K562 (cell line): ENCODE data around the gene WDR44. TPM values are rescaled to one million over a fixed set of nuclear protein-coding genes. Genes with fewer than 3 reads are reported as not detected.

Experiments used
- BDP1 ChIP-seq: IDR thresholded peaks from 3 replicates; pipeline ENCODE4 v1.6.1; 2011; ENCODE audit not compliant: insufficient read length, insufficient read depth
- BRD9 ChIP-seq: fragments of 450-650 bp; IDR thresholded peaks from 2 replicates; pipeline ENCODE4 v1.6.1; 2018; ENCODE audit warnings: low read depth; ENCODE audit not compliant: partially characterized antibody
- CBFA2T2 ChIP-seq: fragments of 450-650 bp; conservative IDR thresholded peaks from 2 replicates; pipeline ENCODE4 v1.6.1; 2017; ENCODE audit warnings: mild to moderate bottlenecking
- CBFA2T3 ChIP-seq: fragments of 450-650 bp; IDR thresholded peaks from 2 replicates; pipeline ENCODE4 v1.6.1; 2017
- CC2D1A ChIP-seq: fragments of 450-650 bp; IDR thresholded peaks from 2 replicates; pipeline ENCODE4 v1.6.1; 2017; ENCODE audit warnings: mild to moderate bottlenecking
- CTBP1 ChIP-seq: fragments of 450-650 bp; IDR thresholded peaks from 2 replicates; pipeline ENCODE4 v1.6.1; 2016; ENCODE audit warnings: borderline replicate concordance
- EP300 ChIP-seq: IDR thresholded peaks from 2 replicates; pipeline ENCODE4 v1.6.1; 2012; ENCODE audit warnings: low read length, improper control_type of control experiment
- EP400 ChIP-seq: fragments of 450-650 bp; IDR thresholded peaks from 2 replicates; pipeline ENCODE4 v1.6.1; 2017; ENCODE audit warnings: antibody characterized with exemption, mild to moderate bottlenecking, moderate library complexity
- ETV5 ChIP-seq: sonication (generic); formaldehyde crosslinking; IDR thresholded peaks from 2 replicates; pipeline ENCODE4 v1.4.0; 2020; ENCODE audit warnings: low read depth, mild to moderate bottlenecking, missing genetic modification reagents
- FOXM1 ChIP-seq, 2 experiments: fragments of 450-650 bp in 1 of 2; sonication (generic) in 1 of 2; formaldehyde crosslinking in 1 of 2; IDR thresholded peaks; 2 replicates each; pipeline versions ENCODE4 v1.6.1 to v1.9.0; 2017 to 2022; ENCODE audit warnings: low read depth in 2 of 2, mild to moderate bottlenecking in 2 of 2, missing genetic modification reagents in 1 of 2, moderate library complexity in 1 of 2
- HDAC1 ChIP-seq, 2 experiments: fragments of 450-650 bp; IDR thresholded peaks; 2 replicates each; pipeline ENCODE4 v1.6.1; 2016 to 2017; ENCODE audit warnings: inconsistent platforms in 1 of 2, mild to moderate bottlenecking in 1 of 2, moderate library complexity in 1 of 2
- MBD1 ChIP-seq: fragments of 250-450 bp; sonication (Bioruptor Pico); IDR thresholded peaks from 2 replicates; pipeline ENCODE4 v1.8.0; 2022; ENCODE audit warnings: inconsistent platforms
- MEIS2 ChIP-seq: fragments of 450-650 bp; IDR thresholded peaks from 2 replicates; pipeline ENCODE4 v1.6.1; 2014; ENCODE audit warnings: mild to moderate bottlenecking; ENCODE audit not compliant: partially characterized antibody
- NCOR1 ChIP-seq: fragments of 450-650 bp; IDR thresholded peaks from 2 replicates; pipeline ENCODE4 v1.6.1; 2016; ENCODE audit warnings: mild to moderate bottlenecking, moderate library complexity
- PKNOX1 ChIP-seq: fragments of 450-650 bp; IDR thresholded peaks from 2 replicates; pipeline ENCODE4 v1.6.1; 2016
- SMARCE1 ChIP-seq: fragments of 450-650 bp; IDR thresholded peaks from 2 replicates; pipeline ENCODE4 v1.7.1; 2016; ENCODE audit warnings: mild to moderate bottlenecking
- THRAP3 ChIP-seq: fragments of 450-650 bp; IDR thresholded peaks from 2 replicates; pipeline ENCODE4 v1.6.1; 2016; ENCODE audit warnings: mild to moderate bottlenecking, inconsistent platforms, borderline replicate concordance
- ZNF41 ChIP-seq: fragments of 250-450 bp; sonication (Bioruptor Pico); conservative IDR thresholded peaks from 2 replicates; pipeline ENCODE4 v1.4.0; 2020; ENCODE audit warnings: mild to moderate bottlenecking
- ZNF75A ChIP-seq: fragments of 450-650 bp; formaldehyde crosslinking; IDR thresholded peaks from 2 replicates; pipeline ENCODE4 v1.4.0; 2020; ENCODE audit warnings: mild to moderate bottlenecking
- polyA plus RNA-seq, 8 experiments: library from polyadenylated mRNA; depleted of rRNA in 4 of 8; stranded (reverse) in 5 of 8; unstranded in 3 of 8; fragments of >200 nt; fragmentation: Nextera tagmentation in 2 of 8; fragmentation: Illumina TruSeq in 1 of 8; extraction: Ambion mirVana in 2 of 8; extraction: Trizol in 1 of 8; gene quantifications; 2 replicates each; pipeline versions ENCODE4 v1.2.1 to v1.2.3, GENCODE V29; 2011 to 2014; ENCODE audit warnings: inconsistent platforms in 1 of 8, missing spikeins in 1 of 8
- total RNA-seq, 7 experiments: library from RNA; depleted of rRNA in 6 of 7; stranded (reverse); fragments of >200 nt in 6 of 7; fragmentation: Illumina TruSeq in 2 of 7; extraction: Trizol in 2 of 7; gene quantifications; 2 replicates each; pipeline versions ENCODE4 v1.2.1 to v1.2.3, GENCODE V29; 2011 to 2021; ENCODE audit warnings: low replicate concordance in 1 of 7
- TF ChIP-seq, protein P1 (sequence below), 2 experiments: fragments of 150-350 bp in 1 of 2; IDR thresholded peaks; 2 replicates each; pipeline ENCODE4 v1.6.1; 2012 to 2016; ENCODE audit warnings: low read depth in 2 of 2, low read length in 2 of 2, mild to moderate bottlenecking in 1 of 2, moderate library complexity in 1 of 2
- TF ChIP-seq, protein P2 (sequence below): fragments of 450-650 bp; formaldehyde crosslinking; IDR thresholded peaks from 2 replicates; pipeline ENCODE4 v1.4.0; 2020; ENCODE audit warnings: mild to moderate bottlenecking, moderate library complexity
- TF ChIP-seq, protein P3 (sequence below): sonication (generic); formaldehyde crosslinking; IDR thresholded peaks from 2 replicates; pipeline ENCODE4 v1.8.0; 2022; ENCODE audit warnings: mild to moderate bottlenecking, missing genetic modification reagents

The WDR44 gene
- total and polyA plus RNA-seq, 9 of the 15 experiments (the other 6 are each of a cell fraction or from before 2014, with no cell fraction given), result 5.6 to 20.0 (median 14.6) TPM

DNA sequence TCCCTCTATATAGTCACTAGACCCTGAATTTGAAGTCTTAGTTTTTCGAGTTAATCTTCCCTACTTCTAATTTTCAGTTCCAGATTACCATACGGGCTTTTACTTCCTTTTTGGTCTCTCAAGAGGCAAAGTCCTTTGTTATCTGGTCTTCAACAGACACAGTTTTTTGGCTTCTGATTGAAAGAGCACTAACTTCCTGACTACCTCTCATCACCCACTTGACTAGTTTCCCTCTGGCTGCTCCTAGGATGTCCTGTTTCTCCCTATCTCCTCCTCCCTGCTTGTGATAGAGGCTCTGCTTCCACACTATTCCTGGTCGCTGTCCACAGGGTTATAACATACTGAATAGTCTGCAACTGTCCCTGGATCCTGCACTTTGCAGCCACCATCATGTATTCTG, 16.7 kb upstream of the WDR44 start (continued):
- TF ChIP-seq HDAC1 (IDR thresholded peaks at IDR 0.05) (peak in 1 of 2 experiments; percentile 47; a peak in 2 of 4 replicates), NCOR1 (peak; percentile 76), CTBP1 (peak; percentile 39; the same call in 1 of the 2 replicates), MBD1 (CRISPR knock-in tag) (no peak), EP400 (0 out of 2 replicates have a peak, but pooled peaks have one; percentile 12), ZNF75A (no peak), THRAP3 (no peak), CBFA2T3 (peak; percentile 89), PKNOX1 (peak; percentile 20; the same call in 1 of the 2 replicates), EP300 (peak; percentile 61), FOXM1 (IDR thresholded peaks at IDR 0.05; ENCODE audit: low read depth) (peak; percentile 37; the same call in 1 of the 2 replicates), FOXM1 (CRISPR knock-in tag; IDR thresholded peaks at IDR 0.05; ENCODE audit: low read depth) (no peak), CBFA2T2 (peak; percentile 76), SMARCE1 (peak; percentile 66; the same call in 1 of the 2 replicates), ZNF41 (CRISPR knock-in tag) (no peak), BDP1 (no peak), MEIS2 (peak; percentile 68), BRD9 (peak; percentile 65), CC2D1A (peak; percentile 31; the same call in 1 of the 2 replicates), ETV5 (CRISPR knock-in tag) (peak; percentile 46; the same call in 1 of the 2 replicates)
- TF ChIP-seq, protein P1, sequence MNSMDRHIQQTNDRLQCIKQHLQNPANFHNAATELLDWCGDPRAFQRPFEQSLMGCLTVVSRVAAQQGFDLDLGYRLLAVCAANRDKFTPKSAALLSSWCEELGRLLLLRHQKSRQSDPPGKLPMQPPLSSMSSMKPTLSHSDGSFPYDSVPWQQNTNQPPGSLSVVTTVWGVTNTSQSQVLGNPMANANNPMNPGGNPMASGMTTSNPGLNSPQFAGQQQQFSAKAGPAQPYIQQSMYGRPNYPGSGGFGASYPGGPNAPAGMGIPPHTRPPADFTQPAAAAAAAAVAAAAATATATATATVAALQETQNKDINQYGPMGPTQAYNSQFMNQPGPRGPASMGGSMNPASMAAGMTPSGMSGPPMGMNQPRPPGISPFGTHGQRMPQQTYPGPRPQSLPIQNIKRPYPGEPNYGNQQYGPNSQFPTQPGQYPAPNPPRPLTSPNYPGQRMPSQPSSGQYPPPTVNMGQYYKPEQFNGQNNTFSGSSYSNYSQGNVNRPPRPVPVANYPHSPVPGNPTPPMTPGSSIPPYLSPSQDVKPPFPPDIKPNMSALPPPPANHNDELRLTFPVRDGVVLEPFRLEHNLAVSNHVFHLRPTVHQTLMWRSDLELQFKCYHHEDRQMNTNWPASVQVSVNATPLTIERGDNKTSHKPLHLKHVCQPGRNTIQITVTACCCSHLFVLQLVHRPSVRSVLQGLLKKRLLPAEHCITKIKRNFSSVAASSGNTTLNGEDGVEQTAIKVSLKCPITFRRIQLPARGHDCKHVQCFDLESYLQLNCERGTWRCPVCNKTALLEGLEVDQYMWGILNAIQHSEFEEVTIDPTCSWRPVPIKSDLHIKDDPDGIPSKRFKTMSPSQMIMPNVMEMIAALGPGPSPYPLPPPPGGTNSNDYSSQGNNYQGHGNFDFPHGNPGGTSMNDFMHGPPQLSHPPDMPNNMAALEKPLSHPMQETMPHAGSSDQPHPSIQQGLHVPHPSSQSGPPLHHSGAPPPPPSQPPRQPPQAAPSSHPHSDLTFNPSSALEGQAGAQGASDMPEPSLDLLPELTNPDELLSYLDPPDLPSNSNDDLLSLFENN (IDR thresholded peaks at IDR 0.05; ENCODE audit: low read depth in 2 of 2, low read length in 2 of 2), result 0 out of 4 replicates have a peak, but pooled peaks of 1 of the 2 experiments have one; percentile 36
- TF ChIP-seq, protein P2, sequence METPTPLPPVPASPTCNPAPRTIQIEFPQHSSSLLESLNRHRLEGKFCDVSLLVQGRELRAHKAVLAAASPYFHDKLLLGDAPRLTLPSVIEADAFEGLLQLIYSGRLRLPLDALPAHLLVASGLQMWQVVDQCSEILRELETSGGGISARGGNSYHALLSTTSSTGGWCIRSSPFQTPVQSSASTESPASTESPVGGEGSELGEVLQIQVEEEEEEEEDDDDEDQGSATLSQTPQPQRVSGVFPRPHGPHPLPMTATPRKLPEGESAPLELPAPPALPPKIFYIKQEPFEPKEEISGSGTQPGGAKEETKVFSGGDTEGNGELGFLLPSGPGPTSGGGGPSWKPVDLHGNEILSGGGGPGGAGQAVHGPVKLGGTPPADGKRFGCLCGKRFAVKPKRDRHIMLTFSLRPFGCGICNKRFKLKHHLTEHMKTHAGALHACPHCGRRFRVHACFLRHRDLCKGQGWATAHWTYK, result no peak
- TF ChIP-seq, protein P3, sequence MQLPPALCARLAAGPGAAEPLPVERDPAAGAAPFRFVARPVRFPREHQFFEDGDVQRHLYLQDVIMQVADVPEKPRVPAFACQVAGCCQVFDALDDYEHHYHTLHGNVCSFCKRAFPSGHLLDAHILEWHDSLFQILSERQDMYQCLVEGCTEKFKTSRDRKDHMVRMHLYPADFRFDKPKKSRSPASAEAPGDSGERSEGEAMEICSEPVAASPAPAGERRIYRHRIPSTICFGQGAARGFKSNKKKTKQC (CRISPR knock-in tag), result no peak
